C4-2B (cell line): ENCODE measurements around the gene PRPF8.
A peak's percentile ranks its signal among the peaks of the same experiment; 100 is the strongest.

Experiments
- CTCF ChIP-seq: fragments of 450-650 bp; conservative IDR thresholded peaks from 2 replicates; pipeline ENCODE4 v1.5.1; 2017; ENCODE audit warnings: mild to moderate bottlenecking
- ZFX ChIP-seq: fragments of 450-650 bp; IDR thresholded peaks from 2 replicates; pipeline ENCODE4 v1.6.1; 2017

- TF ChIP-seq CTCF (no peak; the same call in 1 of the 2 replicates), ZFX (peak; percentile 55; the same call in 1 of the 2 replicates)
Observed at GRCh38 chr17:1724869-1725641, 40.4 kb upstream of the PRPF8 start.
